UCSD-AML1 (cell line): ENCODE results near the gene SPATA6L.

Source experiments
- DNase-seq: peaks from one replicate; lab custom pipeline; 2025; ENCODE audit not compliant: unreplicated experiment; lab: John Stamatoyannopoulos, UW

Gene SPATA6L

DNA sequence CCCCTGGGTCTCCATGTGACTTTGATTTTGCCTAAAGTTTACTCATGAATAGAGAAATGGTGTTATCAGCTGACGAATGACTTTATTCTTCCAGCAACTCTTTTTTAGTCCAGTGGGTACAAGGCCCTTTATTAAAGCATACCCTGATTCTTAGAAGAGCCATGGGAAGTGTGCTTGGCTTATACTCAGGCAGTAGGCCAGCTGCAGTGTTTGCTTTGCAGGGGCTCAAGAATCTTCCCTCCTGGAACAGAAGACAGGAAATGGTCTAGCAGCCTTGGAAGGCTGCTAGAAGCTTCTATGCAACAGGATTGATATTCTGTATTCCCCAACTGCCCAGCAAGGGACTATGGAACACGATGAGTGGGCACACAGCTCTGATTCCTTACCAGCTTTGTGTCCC, 77.6 kb downstream of the SPATA6L start:
- DNase-seq = no peak

DNA sequence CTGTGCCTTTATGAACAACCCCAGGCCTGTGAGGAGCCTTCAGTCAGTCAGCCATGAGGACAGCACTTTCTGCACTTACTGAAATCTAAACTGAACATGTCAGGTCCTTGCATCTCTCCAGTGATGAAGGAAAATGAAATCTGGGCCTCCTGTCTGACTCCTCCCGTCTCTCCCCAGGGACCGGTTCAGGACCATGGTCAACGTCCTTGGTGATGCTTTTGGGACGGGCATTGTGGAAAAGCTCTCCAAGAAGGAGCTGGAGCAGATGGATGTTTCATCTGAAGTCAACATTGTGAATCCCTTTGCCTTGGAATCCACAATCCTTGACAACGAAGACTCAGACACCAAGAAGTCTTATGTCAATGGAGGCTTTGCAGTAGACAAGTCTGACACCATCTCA, 81.1 kb downstream of the SPATA6L start:
- no peak for DNase-seq

DNA sequence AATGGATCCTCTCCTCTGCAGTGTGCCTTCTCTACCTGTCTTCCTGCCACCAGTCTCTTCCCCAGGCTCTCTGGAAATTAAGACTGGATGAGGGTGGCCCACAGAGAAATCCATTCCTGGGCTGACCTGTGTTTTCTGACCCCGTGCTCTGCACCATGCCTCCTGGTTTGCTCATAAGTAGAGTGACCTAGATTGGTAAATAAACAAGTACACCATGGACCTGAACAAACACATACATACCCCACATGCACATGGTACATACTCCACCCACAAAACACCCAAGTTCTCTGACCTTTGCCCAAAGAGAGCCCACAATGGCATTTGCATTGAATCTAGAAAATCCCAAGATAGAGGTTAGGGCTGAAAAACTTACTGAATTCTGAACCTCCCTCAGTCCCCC, 81.6 kb downstream of the SPATA6L start:
- DNase-seq = no peak

DNA sequence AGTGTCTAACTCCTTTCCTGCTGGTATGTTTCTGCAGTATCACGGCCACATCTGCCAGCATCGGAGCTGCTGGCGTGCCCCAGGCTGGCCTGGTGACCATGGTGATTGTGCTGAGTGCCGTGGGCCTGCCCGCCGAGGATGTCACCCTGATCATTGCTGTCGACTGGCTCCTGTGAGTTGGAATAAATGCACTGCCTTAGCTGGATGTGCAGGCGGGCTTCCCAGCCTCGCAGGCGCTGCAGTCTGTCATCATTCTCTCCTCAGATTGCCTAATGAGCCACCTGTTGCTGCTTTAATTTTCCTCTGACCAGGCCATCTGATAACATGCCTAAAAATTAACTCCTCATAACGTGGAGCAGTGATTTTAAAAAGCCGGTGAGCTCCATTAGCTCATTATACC, 83.3 kb downstream of the SPATA6L start:
- DNase-seq = no peak

DNA sequence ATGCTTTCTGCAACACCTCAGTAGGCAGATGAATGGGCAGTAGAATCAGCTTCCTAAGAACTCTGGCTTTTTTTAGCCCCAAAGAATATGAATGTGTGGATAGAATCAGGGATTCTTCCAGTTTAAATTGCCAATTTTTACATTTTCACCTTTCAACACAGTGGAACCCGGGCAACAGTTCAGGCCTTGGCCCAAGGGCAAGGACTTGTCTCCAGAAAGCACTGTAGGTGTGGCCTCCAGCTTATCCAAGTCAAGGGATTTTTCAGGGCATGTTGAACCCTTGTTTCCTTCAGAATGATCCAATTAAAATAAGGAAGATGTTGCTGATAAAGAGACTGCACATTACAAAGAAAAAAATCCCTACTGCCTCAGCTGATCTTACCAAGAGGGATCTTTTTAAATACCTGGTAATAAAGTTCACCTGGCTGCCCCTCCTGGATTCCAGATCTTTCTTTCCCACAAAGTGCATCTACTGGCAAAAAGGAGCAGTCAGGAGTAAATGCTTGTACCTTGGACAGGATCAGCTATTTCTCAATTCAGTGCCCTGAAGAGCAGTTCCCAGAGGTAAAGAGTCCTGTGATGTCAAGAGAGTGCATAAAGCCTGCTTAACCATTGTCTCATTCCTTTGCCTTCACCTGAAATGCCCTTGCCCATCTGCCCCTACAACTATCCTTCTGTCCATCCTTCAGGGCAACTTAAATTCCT, 84.3 kb downstream of the SPATA6L start:
- DNase-seq = no peak

DNA sequence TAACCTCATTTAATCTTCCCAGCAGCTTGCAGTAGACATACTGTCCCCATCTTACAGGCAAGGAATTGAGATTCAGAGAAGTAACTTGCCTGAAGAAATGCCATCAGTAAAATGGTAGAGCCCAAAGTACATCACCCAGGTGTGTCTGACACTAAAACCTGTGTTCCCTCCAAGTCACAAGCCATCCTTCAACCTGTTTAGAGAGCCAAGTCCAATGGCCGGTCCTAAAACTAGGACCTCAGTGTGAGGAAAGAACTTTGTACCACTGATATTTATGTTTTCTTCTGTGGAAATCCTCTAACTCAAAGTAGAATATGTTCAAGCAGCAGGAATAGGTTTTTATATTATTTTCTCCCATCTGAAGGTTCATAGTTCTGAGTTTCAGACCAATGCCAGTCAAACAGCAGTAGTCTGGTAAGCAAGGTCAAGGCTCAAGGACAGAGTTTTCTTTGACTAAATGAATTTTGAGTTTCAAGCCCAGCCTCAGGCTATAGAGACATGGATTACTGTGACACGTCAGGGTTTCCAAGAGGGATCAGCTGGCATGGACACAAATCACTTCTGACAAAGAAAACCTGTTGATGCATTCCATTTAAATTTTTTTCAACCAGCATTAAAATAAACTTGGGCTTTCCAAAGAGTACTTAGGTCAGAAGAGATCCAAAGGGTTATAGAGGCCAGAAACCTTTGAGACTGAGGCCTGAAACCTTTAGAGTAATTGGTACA, 85.1 kb downstream of the SPATA6L start:
- DNase-seq = no peak

DNA sequence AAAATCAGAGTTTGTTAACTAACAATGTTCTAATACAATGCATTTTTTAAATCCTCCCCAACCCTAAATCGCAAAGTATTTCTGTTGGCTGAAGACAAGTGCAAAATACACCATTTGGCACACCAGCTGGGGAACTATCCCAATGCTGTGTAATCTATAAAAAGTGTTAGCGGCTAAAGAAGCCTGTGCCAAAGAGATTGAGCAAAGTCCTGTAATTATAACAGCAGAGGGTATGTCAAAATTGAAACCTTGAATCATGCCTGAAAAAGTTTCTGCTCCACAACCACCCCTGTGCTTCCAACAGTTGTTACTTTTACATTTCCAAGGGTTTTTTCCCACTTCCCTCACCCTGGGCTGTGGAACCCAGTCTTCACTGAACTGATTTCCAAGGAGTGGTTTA, 87.3 kb downstream of the SPATA6L start:
- no peak for DNase-seq

DNA sequence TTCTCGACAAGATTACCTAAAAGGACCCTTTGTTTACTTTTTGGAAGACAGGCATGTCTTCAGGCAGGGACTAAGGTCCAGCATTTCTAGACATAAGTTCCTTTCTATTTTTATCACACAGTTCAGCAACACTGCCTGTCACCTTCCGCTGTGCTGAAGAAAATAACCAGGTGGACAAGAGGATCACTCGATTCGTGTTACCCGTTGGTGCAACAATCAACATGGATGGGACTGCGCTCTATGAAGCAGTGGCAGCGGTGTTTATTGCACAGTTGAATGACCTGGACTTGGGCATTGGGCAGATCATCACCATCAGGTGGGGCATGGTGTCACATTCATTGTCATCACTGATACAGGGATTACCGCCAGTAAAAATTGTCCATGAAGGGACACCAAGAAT, 89.8 kb downstream of the SPATA6L start:
- no peak for DNase-seq

DNA sequence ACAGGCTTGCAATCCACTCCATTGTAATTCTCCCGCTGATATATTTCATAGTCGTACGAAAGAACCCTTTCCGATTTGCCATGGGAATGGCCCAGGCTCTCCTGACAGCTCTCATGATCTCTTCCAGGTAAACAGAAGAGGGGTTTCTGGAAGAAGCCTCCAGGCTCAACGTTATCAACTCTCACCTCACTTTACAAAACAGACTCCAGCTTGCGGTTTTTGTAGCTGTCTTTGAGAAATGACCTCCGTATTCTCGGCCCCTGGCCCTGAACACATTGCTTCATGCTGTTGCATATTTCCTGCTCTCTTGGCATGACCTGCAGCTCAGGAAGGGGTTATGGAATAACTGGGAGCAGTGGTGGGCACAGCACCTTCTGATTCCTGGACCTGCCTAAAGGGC, 90.3 kb downstream of the SPATA6L start:
- no peak for DNase-seq

DNA sequence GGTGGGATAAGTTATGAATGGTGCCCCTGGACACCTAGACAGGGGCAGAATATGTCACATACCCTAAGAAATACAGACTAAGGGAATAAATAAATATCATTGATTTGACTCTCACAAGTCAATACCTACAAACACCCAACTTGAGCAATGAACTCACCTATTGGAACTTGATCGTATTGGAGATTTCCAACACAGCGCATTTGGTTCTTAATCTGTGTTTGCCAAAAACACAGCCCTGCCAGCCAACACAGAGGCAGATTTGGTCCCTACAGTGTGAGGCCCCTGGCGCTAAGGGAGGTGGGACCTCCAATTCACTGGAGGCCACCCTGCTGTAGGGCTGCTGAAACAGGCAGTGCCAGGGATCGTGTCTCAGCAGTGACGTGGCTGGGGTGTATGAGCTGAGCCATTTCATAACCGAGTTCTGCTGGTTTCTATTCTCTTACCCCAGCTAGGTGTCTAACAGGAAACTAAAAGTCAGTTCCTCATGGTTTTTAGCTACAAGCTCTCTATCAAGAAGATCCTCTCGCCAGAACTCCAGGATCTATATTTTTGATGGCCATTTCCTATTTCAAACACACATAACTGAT, 91.5 kb downstream of the SPATA6L start:
- no peak for DNase-seq

DNA sequence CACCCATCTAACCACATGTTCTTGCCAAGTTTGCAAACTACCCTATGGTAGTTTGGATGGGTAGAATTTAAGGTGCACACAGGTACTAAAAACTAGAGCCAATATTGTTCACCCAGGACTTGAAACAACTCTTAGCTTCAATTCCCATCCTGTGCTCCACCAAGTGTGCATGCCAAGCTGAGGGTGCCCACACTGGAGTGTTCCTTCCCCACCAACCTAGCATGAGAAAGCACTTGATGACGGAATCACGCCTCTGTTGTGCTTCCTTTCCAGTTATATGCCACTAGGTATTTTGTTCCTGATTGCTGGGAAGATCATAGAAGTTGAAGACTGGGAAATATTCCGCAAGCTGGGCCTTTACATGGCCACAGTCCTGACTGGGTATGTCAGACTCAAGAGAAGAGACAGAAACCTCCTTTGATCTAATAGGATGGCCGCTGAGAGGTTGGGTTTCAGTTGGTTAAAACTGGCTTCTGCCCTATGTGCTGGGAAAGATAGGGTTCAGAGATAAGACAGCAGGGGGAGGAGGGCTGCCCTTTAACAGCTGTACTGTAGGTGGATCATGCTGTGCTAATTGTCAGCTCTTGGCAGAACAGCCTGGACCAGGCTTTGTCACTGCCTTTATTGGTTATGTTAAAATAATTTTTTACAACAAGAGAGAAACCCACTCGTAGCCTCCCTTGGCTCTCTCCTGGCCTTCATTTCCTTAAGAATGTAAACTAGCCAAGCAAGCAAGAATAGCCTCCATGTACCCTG, 92.5 kb downstream of the SPATA6L start:
- no peak for DNase-seq

DNA sequence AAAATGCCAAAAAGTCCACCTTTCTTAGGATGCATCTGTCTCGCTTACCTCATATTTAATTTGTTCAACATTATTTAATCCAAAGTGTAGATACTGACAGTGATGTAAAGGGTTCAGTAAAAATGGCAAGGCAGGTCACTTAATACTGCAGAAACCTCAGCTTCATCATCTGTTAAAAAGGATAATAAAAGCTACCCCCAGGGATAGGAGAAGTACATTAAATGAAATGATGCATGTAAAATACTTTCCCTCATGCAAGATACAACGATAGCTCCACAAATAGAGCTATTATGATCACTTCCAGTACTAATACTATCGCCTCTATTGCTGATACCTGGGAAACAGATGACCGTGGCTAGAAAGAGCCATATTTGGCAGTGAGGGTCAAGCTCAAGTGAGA, 93.1 kb downstream of the SPATA6L start:
- DNase-seq = no peak

DNA sequence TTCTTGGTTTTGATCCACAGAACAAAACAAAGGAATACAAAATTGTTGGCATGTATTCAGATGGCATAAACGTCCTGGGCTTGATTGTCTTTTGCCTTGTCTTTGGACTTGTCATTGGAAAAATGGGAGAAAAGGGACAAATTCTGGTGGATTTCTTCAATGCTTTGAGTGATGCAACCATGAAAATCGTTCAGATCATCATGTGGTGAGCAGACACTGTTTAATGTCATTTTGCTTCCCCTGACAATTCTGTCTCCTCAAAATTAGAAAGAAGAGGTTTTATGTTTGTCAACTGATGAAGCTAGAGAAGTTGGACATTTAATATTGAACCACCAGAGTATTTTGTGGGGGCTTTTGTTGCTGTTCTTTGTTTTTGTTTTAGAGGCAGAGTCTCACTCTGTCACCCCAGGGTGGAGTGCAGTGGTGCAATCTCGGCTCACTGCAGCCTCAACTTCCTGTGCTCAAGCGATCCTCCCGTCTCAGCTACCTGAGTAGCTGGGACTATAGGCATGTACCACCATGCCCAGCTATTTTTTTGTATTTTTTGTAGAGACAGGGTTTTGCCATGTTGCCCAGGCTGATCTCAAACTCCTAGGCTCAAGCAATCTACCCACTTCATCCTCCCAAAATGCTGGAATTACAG, 94.0 kb downstream of the SPATA6L start:
- DNase-seq = no peak

DNA sequence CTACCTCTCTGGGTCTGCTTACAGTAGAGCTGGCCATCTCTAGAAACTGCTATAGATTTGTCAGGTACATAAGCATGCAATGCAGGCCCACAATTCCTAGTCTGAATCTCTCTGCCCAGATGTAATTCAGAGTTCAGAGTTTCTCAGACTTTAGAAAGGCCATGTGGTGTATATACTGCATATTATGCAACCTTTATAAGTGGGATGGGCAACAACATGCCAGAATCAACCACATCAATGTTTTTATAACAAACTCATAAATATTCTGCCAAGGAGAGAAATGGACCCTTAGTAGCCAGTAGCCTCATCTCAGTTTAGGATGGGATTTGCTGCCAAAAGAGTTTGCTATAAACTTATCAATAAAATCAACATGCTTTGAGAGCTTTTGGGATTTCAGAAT, 97.2 kb downstream of the SPATA6L start:
- no peak for DNase-seq

DNA sequence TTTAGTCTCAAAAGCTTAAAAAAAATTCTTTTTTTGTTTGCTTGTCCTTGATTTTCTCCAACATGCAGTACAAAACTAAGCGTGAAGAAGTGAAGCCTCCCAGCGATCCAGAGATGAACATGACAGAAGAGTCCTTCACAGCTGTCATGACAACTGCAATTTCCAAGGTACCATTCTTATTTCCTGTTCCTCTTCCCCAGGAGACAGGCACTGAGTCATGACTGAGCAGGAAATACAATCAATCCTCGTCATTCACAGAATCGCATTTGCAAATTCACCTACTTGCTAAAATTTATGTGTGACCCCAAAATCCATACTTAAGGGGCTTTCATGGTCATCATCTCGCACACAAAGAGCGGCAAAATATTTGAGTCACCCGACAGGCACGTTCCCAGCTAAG, 98.7 kb downstream of the SPATA6L start:
- DNase-seq = no peak

DNA sequence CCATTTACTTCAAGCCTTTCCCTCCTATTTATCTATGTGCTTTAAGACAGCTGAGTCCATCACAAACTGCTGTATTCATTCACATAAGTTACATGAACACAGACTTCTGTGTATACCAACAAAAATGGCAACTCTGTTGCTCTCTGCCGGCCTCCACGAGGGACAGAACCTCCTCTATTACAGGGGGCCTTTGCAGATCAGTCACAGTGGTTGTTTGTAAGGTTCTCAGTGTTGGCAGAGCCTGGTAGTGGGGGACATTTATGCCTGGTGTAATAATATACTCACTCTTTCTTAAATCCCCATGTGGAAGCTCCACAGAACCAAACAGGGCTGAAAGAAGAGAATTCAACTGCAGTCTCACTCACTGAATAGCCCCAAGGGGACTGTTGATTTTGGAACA, 99.5 kb downstream of the SPATA6L start:
- no peak for DNase-seq

DNA sequence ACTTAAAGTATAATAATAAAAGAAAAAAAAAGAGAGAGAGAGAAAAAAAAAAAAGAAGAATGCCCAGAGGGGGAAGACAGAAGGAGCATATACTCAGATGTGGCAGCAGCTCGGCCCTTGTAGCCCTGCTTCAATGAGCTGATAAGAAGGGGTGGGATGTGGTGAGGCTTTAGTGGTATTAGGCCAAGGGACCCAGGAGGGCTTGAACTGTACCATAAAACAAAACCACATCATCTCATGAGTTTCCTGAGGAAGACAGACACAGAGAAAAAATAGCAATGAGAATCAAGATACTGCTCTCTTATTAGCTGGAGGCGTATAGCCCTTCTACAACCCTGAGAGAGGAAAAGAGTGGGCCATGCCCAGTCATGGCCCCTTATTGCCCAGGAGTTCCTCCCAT, 103.2 kb downstream of the SPATA6L start:
- no peak for DNase-seq

DNA sequence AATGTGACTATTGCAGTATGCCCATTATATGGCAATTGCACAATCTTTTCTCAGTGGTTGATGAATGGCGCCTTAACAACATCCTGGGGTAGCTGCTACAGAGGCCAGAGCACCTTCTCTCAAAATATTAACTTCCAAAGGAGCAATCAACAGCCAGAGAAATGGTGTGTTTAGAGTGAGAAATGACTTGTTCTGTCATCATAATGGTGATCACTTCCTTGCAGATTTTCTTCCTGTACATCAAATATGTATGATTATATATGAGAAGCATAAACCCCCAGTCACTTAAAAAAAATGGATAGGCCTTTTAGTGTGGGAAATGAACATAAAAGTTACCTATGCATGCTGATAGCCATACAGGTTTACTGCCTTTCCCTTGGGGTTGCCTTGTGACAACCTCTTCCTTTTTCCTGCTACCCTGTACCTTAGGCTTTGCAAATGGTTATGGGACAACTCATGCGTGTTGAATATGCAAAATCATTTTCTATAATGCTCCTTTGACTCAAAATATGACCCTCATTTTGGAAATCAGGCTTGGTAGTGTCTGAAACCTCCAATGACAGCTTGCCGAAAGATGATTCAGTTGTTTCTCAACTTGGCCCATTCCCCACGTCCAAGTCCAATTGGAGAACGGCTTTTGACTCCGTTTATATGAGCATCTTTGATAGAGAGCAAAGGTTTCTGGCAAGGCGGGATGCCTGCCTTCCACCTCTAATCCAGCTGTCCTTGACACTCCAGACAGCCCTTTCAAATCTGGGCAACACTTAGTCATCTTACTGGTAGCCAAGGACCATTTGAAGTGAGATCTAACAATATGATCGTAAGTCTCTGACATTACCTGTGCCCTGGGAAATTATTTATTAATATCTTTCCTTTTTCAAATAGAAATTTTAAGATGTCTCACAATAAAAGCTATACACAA, 106.8 kb downstream of the SPATA6L start:
- no peak for DNase-seq

DNA sequence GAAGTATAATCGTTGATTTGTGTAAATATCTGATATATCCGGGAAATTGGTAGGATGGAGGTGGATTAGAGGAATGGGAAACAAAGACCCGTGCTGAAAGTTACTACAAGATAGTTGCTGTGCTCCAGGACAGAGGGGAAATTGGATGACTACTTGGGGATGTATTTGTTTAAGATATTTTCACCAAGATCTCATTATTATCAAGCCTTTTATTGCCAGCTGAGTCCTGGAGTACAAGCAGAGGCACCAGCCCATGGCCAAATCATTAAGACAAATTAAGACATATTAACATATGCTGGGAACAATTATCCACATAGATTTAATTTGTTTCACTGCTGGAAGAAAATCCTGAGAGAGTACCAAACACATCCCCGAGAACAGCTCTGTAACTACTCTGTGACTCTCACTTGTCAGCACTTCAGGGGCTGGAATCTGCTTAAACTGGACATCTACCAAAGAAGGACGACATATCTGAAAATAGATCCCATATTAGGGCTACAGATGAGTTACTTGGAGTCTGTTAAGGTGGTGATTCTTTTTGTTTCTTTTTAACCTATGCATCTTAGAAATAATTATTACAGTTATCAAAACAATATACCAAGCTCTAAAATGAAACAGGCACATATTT, 107.8 kb downstream of the SPATA6L start:
- no peak for DNase-seq

DNA sequence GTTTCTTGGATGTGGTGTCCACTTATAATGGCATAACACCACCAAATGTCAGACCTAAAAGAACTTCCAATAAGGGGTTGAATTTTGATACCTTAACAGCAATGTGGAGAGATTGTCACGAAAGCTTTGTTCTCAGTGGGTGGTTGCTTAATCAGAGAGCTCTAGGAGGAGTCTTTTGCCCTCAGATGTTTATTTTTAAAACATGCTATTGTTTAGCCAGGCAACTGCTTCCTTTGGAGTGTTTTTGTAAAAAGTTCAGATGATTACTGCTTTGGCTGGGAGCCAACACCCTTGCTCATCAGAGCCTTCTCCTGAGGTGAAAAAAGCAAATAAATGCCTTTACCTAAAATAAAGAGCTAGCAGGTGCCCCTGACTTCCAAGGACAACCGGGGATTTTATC, 111.0 kb downstream of the SPATA6L start:
- no peak for DNase-seq
